Uterus (tissue), 4 donors: ENCODE results near the gene ARMH1. TPM values are rescaled to one million over a fixed set of nuclear protein-coding genes. Genes with fewer than 3 reads are reported as not detected.

Experiments
- DNase-seq, 2 donors: peaks; one replicate each; pipeline ENCODE4 v3.0.0-alpha.2; 2019 to 2020
- H3K27ac ChIP-seq, 2 donors: fragments of 200-600 bp; sonication (generic); 1 replicate in 1 of 2; 2 replicates in 1 of 2; pipeline ENCODE4 v1.5.1; 2016 to 2018
- H3K27me3 ChIP-seq, 2 donors: fragments of 200-600 bp; sonication (generic); one replicate each; pipeline ENCODE4 v1.5.1; 2018 to 2019; ENCODE audit warnings: control low read depth in 1 of 2
- H3K36me3 ChIP-seq, 2 donors: fragments of 200-600 bp; sonication (generic); one replicate each; pipeline ENCODE4 v1.5.1; 2019; ENCODE audit warnings: control low read depth in 1 of 2
- H3K4me1 ChIP-seq, 2 donors: fragments of 200-600 bp; sonication (generic); one replicate each; pipeline ENCODE4 v1.5.1; 2018 to 2019; ENCODE audit warnings: control low read depth in 1 of 2
- H3K4me3 ChIP-seq, 2 donors: fragments of 200-600 bp; sonication (generic); 1 replicate in 1 of 2; 2 replicates in 1 of 2; pipeline ENCODE4 v1.5.1; 2018 to 2019; ENCODE audit warnings: mild to moderate bottlenecking in 1 of 2
- H3K9me3 ChIP-seq, 2 donors: fragments of 200-600 bp; sonication (generic); one replicate each; pipeline ENCODE4 v1.5.1; 2019; ENCODE audit warnings: control low read depth in 1 of 2
- CTCF ChIP-seq, 4 experiments: fragments of 200-600 bp in 2 of 4; fragments of 450-650 bp in 2 of 4; sonication (generic) in 2 of 4; IDR thresholded peaks; one replicate each; pipeline ENCODE4 v1.5.1; 2016 to 2019; ENCODE audit warnings: antibody characterized with exemption in 4 of 4, mild to moderate bottlenecking in 2 of 4, moderate library complexity in 1 of 4
- POLR2A ChIP-seq, 2 donors: fragments of 450-650 bp; IDR thresholded peaks; one replicate each; pipeline ENCODE4 v1.6.1; 2016; ENCODE audit warnings: antibody characterized with exemption in 2 of 2, mild to moderate bottlenecking in 1 of 2, moderate library complexity in 1 of 2
- intact Hi-C: fragments of 100-400 bp; cut with DNase I; formaldehyde crosslinking; loops from one replicate; pipeline ENCODE4 v1.15.1; 2023; ENCODE audit warnings: low total_unique reads
- total RNA-seq, 4 donors: library from RNA; depleted of rRNA in 3 of 4; stranded (reverse); fragments of >200 nt in 3 of 4; gene quantifications; one replicate each; pipeline versions ENCODE4 v1.1.0 to v1.2.4, GENCODE V29; 2014 to 2023
- donor health status: DM: yes; HTN: yes; CAD: no.

Gene ARMH1
- total RNA-seq, 4 donors from 2014 or later = 2.7 to 7.7 (median 5.2) TPM; not detected in 1

GRCh38 chr1:44707959-44708831 is 33.7 kb downstream of the ARMH1 start:
- H3K4me1 ChIP-seq = no peaks in the 10 kb centered on the region
- intact Hi-C loops = no loop called here
- H3K4me3 ChIP-seq = no peak overlapping the region
- peak in 1 of 2 donors; percentile 25 for DNase-seq
- H3K27ac ChIP-seq = no peak overlapping the region
- no peaks in the 10 kb centered on the region for H3K36me3 ChIP-seq
- TF ChIP-seq CTCF (IDR thresholded peaks at IDR 0.05) = peak; percentile 44 to 57 (median 52)
- TF ChIP-seq POLR2A (IDR thresholded peaks at IDR 0.05) = no peak
- no peaks in the 10 kb centered on the region for H3K9me3 ChIP-seq
- H3K27me3 ChIP-seq = no peaks in the 10 kb centered on the region

- DNase-seq = no peak
- H3K4me1 ChIP-seq = no peaks in the 10 kb centered on the region
- no peaks in the 10 kb centered on the region for H3K36me3 ChIP-seq
- no peaks in the 10 kb centered on the region for H3K9me3 ChIP-seq
- no peaks in the 10 kb centered on the region for H3K27me3 ChIP-seq
- intact Hi-C loops = no loop called here
- H3K4me3 ChIP-seq = no peak overlapping the region
- no peak overlapping the region for H3K27ac ChIP-seq
- TF ChIP-seq POLR2A (IDR thresholded peaks at IDR 0.05) (no peak), CTCF (IDR thresholded peaks at IDR 0.05) (no peak)
Measured at GRCh38 chr1:44713321-44713781, 38.8 kb downstream of the ARMH1 start.

GRCh38 chr1:44714532-44714931 is 40.0 kb downstream of the ARMH1 start:
- no peak for DNase-seq
- Histone ChIP-seq H3K36me3 (no peaks in the 10 kb centered on the region), H3K9me3 (no peaks in the 10 kb centered on the region), H3K4me3 (no peak overlapping the region), H3K27me3 (no peaks in the 10 kb centered on the region), H3K27ac (no peak overlapping the region), H3K4me1 (no peaks in the 10 kb centered on the region)
- intact Hi-C loops = no loop called here
- no peak for TF ChIP-seq POLR2A (IDR thresholded peaks at IDR 0.05)
- TF ChIP-seq CTCF (IDR thresholded peaks at IDR 0.05) = no peak

GRCh38 chr1:44714944-44715571 is 40.5 kb downstream of the ARMH1 start:
- Histone ChIP-seq H3K4me1 (no peaks in the 10 kb centered on the region), H3K4me3 (no peak overlapping the region), H3K36me3 (no peaks in the 10 kb centered on the region), H3K9me3 (no peaks in the 10 kb centered on the region), H3K27ac (no peak overlapping the region), H3K27me3 (no peaks in the 10 kb centered on the region)
- intact Hi-C loops = no loop called here
- TF ChIP-seq CTCF (IDR thresholded peaks at IDR 0.05) (peak; percentile 72 to 90 (median 77)), POLR2A (IDR thresholded peaks at IDR 0.05) (no peak)
- DNase-seq = peak; percentile 66 to 67

GRCh38 chr1:44717156-44717555 is 42.6 kb downstream of the ARMH1 start:
- DNase-seq = no peak
- Histone ChIP-seq H3K36me3 (no peaks in the 10 kb centered on the region), H3K4me1 (no peaks in the 10 kb centered on the region), H3K27me3 (no peaks in the 10 kb centered on the region), H3K9me3 (no peaks in the 10 kb centered on the region), H3K4me3 (no peak overlapping the region), H3K27ac (no peak overlapping the region)
- intact Hi-C loops = no loop called here
- TF ChIP-seq CTCF (IDR thresholded peaks at IDR 0.05) (no peak), POLR2A (IDR thresholded peaks at IDR 0.05) (no peak)
